AML-193 (cell line): ENCODE results near the gene LSAMP.

Experiments used
- DNase-seq, 2 experiments: peaks; one replicate each; lab custom pipeline; 2025; lab: John Stamatoyannopoulos, UW

The LSAMP gene

GRCh38 chr3:116429479-116430269 is 15.6 kb downstream of the LSAMP start:
- DNase-seq = no peak

- no peak for DNase-seq
These were observed 19.3 kb downstream of the LSAMP start for GRCh38 chr3:116426036-116426435.

DNA sequence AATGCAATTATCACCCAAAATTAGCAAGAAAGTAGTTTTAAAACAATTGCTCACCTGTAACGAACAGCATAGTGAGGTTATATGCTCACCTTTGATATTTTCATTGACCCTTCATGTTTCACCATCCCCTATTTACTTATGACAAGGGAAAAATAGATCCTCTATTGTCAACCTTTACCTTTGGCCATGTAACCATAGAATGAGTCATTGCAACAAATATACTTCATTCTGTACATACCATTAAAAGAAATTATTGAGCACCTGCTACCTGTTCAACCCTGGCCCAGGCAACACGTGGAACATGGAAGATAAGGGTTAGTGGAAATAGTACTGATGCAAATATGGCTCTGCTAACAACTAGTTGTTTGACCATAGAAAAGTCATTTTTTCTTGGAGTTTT is 20.2 kb downstream of the LSAMP start:
- DNase-seq = no peak

DNA sequence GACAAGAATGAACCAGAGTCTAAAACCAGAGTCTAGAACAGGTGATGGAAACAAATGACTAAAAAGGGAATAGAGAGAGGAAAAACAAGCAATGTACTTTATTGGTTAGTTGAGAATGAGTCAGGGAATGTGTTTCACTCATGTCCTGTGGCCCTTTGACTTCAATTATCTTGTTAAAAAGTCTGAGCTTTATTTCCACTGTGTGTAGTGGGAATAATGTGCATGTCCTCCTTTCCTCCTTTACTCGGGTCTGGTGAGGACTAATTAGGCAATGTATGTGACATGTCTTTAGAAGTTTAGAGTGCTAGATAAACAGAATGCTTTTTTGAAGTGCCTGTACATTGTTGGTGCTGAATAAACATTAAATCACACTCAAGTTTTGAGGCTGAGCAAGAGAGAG is 21.3 kb downstream of the LSAMP start:
- DNase-seq = no peak

GRCh38 chr3:116423374-116423773 is 21.9 kb downstream of the LSAMP start:
- no peak for DNase-seq

DNA sequence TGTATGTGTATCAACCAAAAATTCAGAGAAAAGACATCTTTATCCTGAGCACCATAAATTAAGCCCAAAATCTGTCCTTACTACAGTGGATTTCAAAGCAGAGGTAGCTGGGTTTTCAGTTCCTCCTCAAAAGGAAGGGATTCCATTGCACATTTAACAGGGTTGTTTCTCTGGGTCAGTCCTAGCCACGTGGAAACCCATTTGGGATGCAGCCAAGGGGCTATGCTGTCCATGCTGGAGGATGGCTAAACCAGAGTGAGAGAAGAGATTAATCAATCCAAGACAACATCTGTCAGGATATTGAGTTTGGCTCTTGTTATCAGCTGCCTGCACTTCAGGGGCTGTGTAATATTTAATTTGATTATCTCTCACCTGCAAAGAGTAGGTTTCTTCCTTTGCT is 28.1 kb downstream of the LSAMP start:
- no peak for DNase-seq

- no peak for DNase-seq
These were observed 32.0 kb downstream of the LSAMP start for GRCh38 chr3:116413319-116413718.

DNA sequence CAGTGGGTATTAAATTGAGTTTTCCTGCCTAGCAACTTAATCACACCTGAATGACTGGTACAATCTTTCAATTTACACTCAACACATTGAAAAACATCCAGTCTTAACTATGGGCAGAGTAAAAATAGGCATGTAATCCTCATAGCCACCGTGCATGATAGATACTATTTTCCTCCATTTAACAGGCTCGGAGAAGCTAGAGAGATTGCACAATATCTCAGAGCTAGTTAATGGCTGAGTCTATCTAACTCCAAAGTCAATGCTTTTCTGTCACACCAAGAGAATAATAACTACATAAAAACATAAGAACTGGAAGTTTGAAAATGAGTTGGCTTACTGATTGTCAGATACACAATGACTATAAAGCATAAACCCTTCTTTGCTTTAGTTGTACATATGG is 36.8 kb downstream of the LSAMP start:
- no peak for DNase-seq

- no peak for DNase-seq
These were observed 40.1 kb downstream of the LSAMP start for GRCh38 chr3:116405231-116405630.

GRCh38 chr3:116399701-116400226 is 45.5 kb downstream of the LSAMP start:
- no peak for DNase-seq

DNA sequence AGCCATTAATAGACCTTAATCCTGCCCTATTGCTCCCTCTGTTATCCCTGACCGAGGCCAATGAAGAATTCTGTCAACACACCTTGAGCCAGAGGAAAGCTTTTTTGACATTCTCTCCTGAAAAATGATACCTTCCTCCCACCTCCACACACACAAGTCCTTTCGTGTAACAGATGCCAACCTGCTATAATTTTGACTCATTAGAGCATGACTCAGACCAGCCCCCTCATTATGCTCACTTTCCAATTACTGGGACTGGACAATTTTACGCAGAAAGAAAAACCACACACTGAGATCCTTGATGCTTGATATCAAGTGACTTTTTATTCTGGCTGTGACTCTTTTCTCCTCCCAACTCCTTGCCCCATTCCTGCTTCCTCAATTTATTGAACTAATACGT is 50.9 kb downstream of the LSAMP start:
- DNase-seq = no peak

- no peak for DNase-seq
These were observed 52.1 kb downstream of the LSAMP start for GRCh38 chr3:116393199-116393598.

DNA sequence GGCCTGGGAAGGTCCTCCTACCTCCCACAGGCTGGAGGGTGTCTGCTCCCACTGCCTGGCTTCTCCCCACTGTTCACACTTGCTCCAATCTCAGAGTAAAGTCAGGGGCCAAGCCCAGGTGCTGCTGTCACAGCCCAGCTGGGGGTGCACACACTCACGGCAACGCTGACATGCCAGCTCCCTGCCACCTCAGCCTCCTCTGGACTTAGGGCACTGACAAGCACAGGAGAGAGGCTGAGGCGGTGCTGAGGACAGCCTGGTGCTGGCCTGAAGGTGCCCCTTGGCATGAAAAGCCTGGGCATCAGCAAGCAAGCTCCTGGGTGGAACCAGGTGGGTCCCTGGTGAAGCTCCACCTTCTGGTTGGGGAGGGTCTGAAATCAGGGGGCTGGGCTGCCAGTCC is 53.0 kb downstream of the LSAMP start:
- DNase-seq = no peak

- no peak for DNase-seq
These were observed 53.7 kb downstream of the LSAMP start for GRCh38 chr3:116391296-116392201.

GRCh38 chr3:116390318-116390717 is 55.0 kb downstream of the LSAMP start:
- no peak for DNase-seq

DNA sequence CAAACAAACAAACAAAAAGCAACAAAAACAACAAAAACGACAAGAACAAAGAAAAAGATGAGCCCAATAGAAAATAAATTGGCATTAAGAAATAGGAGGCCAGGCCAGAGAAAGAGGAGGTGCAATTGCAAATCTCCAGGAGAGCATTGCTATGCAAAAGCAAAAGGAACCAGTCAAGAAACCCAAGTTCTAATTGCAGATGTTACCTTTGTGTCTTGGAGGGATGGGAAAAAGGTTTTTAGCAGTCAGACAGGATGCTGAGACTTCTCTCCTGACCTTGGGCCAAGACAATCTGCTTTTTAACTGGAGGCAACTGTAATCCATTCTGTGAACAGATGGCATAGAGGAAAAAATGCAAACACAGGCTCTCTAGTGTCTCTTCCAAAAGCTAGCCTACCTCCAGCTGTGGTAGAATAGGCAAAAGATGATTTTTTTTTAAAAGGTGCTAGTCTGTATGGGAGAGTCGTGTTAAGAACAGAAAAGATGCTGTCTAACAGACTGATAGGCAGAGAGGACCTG is 56.4 kb downstream of the LSAMP start:
- DNase-seq = no peak

DNA sequence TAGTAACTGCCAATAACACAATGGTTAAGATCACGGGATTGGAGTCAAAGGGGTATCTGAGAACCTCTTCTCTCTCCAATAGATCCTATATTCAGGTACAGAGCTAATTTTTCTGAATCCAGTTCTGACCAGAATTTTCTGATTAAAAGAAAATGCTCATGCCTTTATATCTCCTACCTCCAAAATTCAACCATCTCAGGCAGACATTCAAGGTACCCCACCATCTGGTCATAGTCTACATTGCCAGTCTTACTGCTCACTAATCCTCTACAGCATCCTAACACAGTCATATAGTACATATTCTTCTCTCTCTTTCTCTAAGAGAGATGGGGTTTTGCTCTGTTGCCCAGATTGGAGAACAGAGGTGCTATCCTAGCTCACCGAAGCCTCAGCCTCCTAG is 59.1 kb downstream of the LSAMP start:
- no peak for DNase-seq

- DNase-seq = no peak
These were observed 60.6 kb downstream of the LSAMP start for GRCh38 chr3:116384717-116385116.

- DNase-seq = no peak
These were observed 67.2 kb downstream of the LSAMP start for GRCh38 chr3:116378077-116378476.

DNA sequence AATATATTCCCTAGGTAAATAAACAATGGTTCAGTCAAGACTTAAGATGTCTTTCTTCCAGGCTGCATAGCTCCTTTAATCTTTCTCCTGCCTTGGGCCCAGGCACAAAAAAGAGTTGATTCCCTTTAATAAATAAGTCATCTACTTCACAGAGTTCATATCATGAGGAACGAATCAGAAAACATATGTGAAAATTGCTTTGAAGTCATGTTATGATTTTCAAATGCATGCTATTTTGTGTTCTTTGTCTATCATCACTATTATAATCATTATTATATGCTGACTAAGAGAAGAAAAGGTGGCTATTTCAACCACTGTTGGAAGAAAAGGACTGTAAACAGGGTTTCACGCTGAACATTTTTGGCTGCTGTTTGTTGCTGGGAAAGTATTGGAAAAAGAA is 70.4 kb downstream of the LSAMP start:
- no peak for DNase-seq

GRCh38 chr3:116367761-116368395 is 77.4 kb downstream of the LSAMP start:
- DNase-seq = no peak

DNA sequence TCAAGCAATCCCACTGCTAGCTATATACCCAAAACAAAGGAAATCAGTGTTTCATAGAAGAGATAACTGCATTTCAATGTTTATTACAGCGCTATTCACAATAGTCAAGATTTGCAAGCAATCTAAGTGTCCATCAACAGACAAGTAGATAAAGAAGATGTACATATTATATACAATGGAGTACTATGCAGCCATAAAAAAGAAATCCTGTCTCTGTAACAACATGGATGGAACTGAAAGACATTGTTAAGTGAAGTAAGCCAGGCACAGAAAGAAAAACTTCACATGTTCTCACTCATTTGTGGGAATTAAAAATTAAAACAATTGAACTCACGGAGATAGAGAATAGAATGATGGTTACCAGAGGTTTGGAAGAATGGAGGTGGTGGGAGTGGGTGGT is 89.2 kb downstream of the LSAMP start:
- DNase-seq = no peak
